PC-3 (cell line): Measurements from ENCODE around the gene ADK.
"Not testable (repeated sequence)": the region's sequence is repeated elsewhere in the genome, so short reads cannot be mapped to it uniquely, and the experiment has no call there.

Experiments used
- EZH2 ChIP-seq: fragments of 300-600 bp; sonication (generic); IDR thresholded peaks from one replicate; pipeline ENCODE4 v1.6.1; 2017; ENCODE audit warnings: antibody characterized with exemption, mild to moderate bottlenecking, low read length; ENCODE audit not compliant: unreplicated experiment
- EZH2phosphoT487 ChIP-seq: fragments of 300-600 bp; sonication (generic); IDR thresholded peaks from 2 replicates; pipeline ENCODE4 v1.6.1; 2018; ENCODE audit warnings: mild to moderate bottlenecking, antibody characterized with exemption, low read length, borderline replicate concordance
- TF ChIP-seq, protein P1 (sequence below): fragments of 300-600 bp; sonication (generic); conservative IDR thresholded peaks from 2 replicates; pipeline ENCODE4 v1.5.1; 2017; ENCODE audit warnings: antibody characterized with exemption, low read depth, mild to moderate bottlenecking, low read length

DNA sequence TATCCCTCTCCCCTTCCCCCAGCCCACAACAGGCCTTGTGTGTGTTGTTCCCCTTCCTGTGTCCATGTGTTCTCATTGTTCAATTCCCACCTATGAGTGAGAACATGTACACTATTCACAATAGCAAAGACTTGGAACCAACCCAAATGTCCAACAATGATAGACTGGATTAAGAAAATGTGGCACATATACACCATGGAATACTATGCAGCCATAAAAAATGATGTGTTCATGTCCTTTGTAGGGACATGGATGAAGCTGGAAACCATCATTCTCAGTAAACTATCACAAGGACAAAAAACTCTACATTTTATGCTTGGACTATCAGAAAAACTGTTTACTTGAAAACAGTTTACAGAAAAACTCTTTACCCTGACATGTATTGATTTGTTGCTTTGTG lies 347.6 kb downstream of the ADK start:
- not testable (repeated sequence) for TF ChIP-seq EZH2, EZH2phosphoT487
- TF ChIP-seq, protein P1, sequence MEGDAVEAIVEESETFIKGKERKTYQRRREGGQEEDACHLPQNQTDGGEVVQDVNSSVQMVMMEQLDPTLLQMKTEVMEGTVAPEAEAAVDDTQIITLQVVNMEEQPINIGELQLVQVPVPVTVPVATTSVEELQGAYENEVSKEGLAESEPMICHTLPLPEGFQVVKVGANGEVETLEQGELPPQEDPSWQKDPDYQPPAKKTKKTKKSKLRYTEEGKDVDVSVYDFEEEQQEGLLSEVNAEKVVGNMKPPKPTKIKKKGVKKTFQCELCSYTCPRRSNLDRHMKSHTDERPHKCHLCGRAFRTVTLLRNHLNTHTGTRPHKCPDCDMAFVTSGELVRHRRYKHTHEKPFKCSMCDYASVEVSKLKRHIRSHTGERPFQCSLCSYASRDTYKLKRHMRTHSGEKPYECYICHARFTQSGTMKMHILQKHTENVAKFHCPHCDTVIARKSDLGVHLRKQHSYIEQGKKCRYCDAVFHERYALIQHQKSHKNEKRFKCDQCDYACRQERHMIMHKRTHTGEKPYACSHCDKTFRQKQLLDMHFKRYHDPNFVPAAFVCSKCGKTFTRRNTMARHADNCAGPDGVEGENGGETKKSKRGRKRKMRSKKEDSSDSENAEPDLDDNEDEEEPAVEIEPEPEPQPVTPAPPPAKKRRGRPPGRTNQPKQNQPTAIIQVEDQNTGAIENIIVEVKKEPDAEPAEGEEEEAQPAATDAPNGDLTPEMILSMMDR: not testable (repeated sequence)
